Activated T-helper 2 cell treated with anti-CD3 and anti-CD28 coated beads, Interferon-gamma antibody, Interleukin-2, Interleukin-4, amounts not matched to agents 10 μg/mL and 5 μg/mL and 100 μg/mL, durations not matched to agents 14 hours and 24 hours and 36 hours (primary cell): Measurements from ENCODE around the gene USP12. TPM values are rescaled to one million over a fixed set of nuclear protein-coding genes. Genes with fewer than 3 reads are reported as not detected.
"Not testable (repeated sequence)": the region's sequence is repeated elsewhere in the genome, so short reads cannot be mapped to it uniquely, and the experiment has no call there.

Source experiments
- DNase-seq: peaks from one replicate; pipeline ENCODE4 v3.0.0; 2021; ENCODE audit warnings: low spot score
- H3K27ac Mint-ChIP-seq: one replicate; pipeline ENCODE4 v1.8.0; 2021; ENCODE audit warnings: mixed read lengths
- H3K27me3 Mint-ChIP-seq: one replicate; pipeline ENCODE4 v1.8.0; 2021; ENCODE audit warnings: low read depth, mixed read lengths
- H3K36me3 Mint-ChIP-seq: one replicate; pipeline ENCODE4 v1.8.0; 2021; ENCODE audit warnings: low read depth, mixed read lengths
- H3K4me1 Mint-ChIP-seq: one replicate; pipeline ENCODE4 v1.8.0; 2021; ENCODE audit warnings: low read depth, mixed read lengths
- H3K4me3 Mint-ChIP-seq: one replicate; pipeline ENCODE4 v1.8.0; 2021; ENCODE audit warnings: low read depth, mild to moderate bottlenecking, moderate library complexity, mixed read lengths
- H3K9me3 Mint-ChIP-seq: one replicate; pipeline ENCODE4 v1.8.0; 2021; ENCODE audit warnings: mixed read lengths
- intact Hi-C: fragments of 100-400 bp; cut with micrococcal nuclease; formaldehyde crosslinking; loops from one replicate; pipeline ENCODE4 v1.15.1; 2023
- total RNA-seq: library from RNA; stranded (reverse); gene quantifications from 2 replicates; pipeline ENCODE4 v1.2.3, GENCODE V29; 2022

USP12 gene
- 40.8 and 45.1 TPM in 2 replicates for total RNA-seq

- peak within 1 kb of the TSS; percentile 99 for H3K27ac Mint-ChIP-seq
- no peak for DNase-seq
- H3K4me1 Mint-ChIP-seq: peaks cover 53% of the 10 kb centered on the region
- H3K27me3 Mint-ChIP-seq: no peaks in the 10 kb centered on the region
- peak within 1 kb of the TSS; percentile 99 for H3K4me3 Mint-ChIP-seq
- peaks cover 4% of the 10 kb centered on the region for H3K36me3 Mint-ChIP-seq
- no peaks in the 10 kb centered on the region for H3K9me3 Mint-ChIP-seq
- intact Hi-C loops: loop anchor here (2.0 to 5.0 kb wide), 4 partner anchors 25 to 451 kb away; partner anchors contain the start of genes LNX2, POLR1D and RASL11A
Observed at GRCh38 chr13:27171244-27171826, at the start of gene USP12. TSS of gene USP12 (minus strand) at chr13:27171811. CDS start at chr13:27171639, 172 bp downstream.

- H3K4me1 Mint-ChIP-seq: no peaks in the 10 kb centered on the region
- DNase-seq: no peak
- no peak overlapping the region for H3K27ac Mint-ChIP-seq
- no peaks in the 10 kb centered on the region for H3K36me3 Mint-ChIP-seq
- H3K9me3 Mint-ChIP-seq: no peaks in the 10 kb centered on the region
- no peak overlapping the region for H3K4me3 Mint-ChIP-seq
- intact Hi-C loops: no loop called here
- peaks cover 6% of the 10 kb centered on the region for H3K27me3 Mint-ChIP-seq
Observed at GRCh38 chr13:27219611-27220010, 48.0 kb upstream of the USP12 start.

- intact Hi-C loops, H3K27ac Mint-ChIP-seq: not testable (repeated sequence)
Observed at GRCh38 chr13:27218861-27219260, 47.2 kb upstream of the USP12 start.

GRCh38 chr13:27217791-27218190 is 46.2 kb upstream of the USP12 start:
- H3K9me3 Mint-ChIP-seq, H3K4me3 Mint-ChIP-seq, H3K36me3 Mint-ChIP-seq, intact Hi-C loops, H3K27me3 Mint-ChIP-seq, DNase-seq, H3K4me1 Mint-ChIP-seq, H3K27ac Mint-ChIP-seq: not testable (repeated sequence)

More at GRCh38 chr13:27218861-27219260, 47.2 kb upstream of the USP12 start:
- not testable (repeated sequence) for H3K9me3 Mint-ChIP-seq, H3K4me1 Mint-ChIP-seq, H3K27me3 Mint-ChIP-seq, H3K4me3 Mint-ChIP-seq, H3K36me3 Mint-ChIP-seq, DNase-seq

- intact Hi-C loops, DNase-seq: not testable (repeated sequence)
Observed at GRCh38 chr13:27213386-27213785, 41.8 kb upstream of the USP12 start.

GRCh38 chr13:27211771-27212364 is 40.3 kb upstream of the USP12 start:
- peaks cover 3% of the 10 kb centered on the region for H3K9me3 Mint-ChIP-seq
- no peak overlapping the region for H3K27ac Mint-ChIP-seq
- no peaks in the 10 kb centered on the region for H3K36me3 Mint-ChIP-seq
- H3K4me1 Mint-ChIP-seq: no peaks in the 10 kb centered on the region
- no peak overlapping the region for H3K4me3 Mint-ChIP-seq
- DNase-seq: no peak
- no peaks in the 10 kb centered on the region for H3K27me3 Mint-ChIP-seq
- intact Hi-C loops: no loop called here

More at GRCh38 chr13:27213386-27213785, 41.8 kb upstream of the USP12 start:
- H3K4me3 Mint-ChIP-seq, H3K4me1 Mint-ChIP-seq, H3K27ac Mint-ChIP-seq, H3K36me3 Mint-ChIP-seq, H3K9me3 Mint-ChIP-seq, H3K27me3 Mint-ChIP-seq: not testable (repeated sequence)

- no peaks in the 10 kb centered on the region for H3K27me3 Mint-ChIP-seq
- intact Hi-C loops: no loop called here
- no peaks in the 10 kb centered on the region for H3K4me1 Mint-ChIP-seq
- DNase-seq: no peak
- H3K27ac Mint-ChIP-seq: no peak overlapping the region
- H3K9me3 Mint-ChIP-seq: peaks cover 3% of the 10 kb centered on the region
- H3K4me3 Mint-ChIP-seq: no peak overlapping the region
- no peaks in the 10 kb centered on the region for H3K36me3 Mint-ChIP-seq
Observed at GRCh38 chr13:27211271-27211670, 39.7 kb upstream of the USP12 start.

GRCh38 chr13:27208514-27208913 is 36.9 kb upstream of the USP12 start:
- Mint-ChIP-seq H3K36me3 (no peaks in the 10 kb centered on the region), H3K27ac (no peak overlapping the region), H3K4me3 (no peak overlapping the region), H3K4me1 (no peaks in the 10 kb centered on the region), H3K27me3 (no peaks in the 10 kb centered on the region), H3K9me3 (peaks cover 3% of the 10 kb centered on the region)
- intact Hi-C loops: no loop called here
- DNase-seq: no peak

GRCh38 chr13:27203854-27204253 is 32.2 kb upstream of the USP12 start:
- DNase-seq: no peak
- Mint-ChIP-seq H3K27me3 (no peaks in the 10 kb centered on the region), H3K4me1 (peaks cover 12% of the 10 kb centered on the region), H3K4me3 (no peak overlapping the region), H3K27ac (no peak overlapping the region), H3K9me3 (no peaks in the 10 kb centered on the region), H3K36me3 (no peaks in the 10 kb centered on the region)
- intact Hi-C loops: loop anchor here (5.0 kb wide), 1 partner anchor 48 kb away; the partner anchor contains the start of gene RPL21

- no peak for DNase-seq
- Mint-ChIP-seq H3K36me3 (no peaks in the 10 kb centered on the region), H3K9me3 (no peaks in the 10 kb centered on the region), H3K4me3 (no peak overlapping the region), H3K27ac (no peak overlapping the region), H3K27me3 (no peaks in the 10 kb centered on the region), H3K4me1 (peaks cover 12% of the 10 kb centered on the region)
- intact Hi-C loops: loop anchor here (5.0 kb wide), 1 partner anchor 49 kb away; the partner anchor contains the start of gene RPL21
Observed at GRCh38 chr13:27203186-27203585, 31.6 kb upstream of the USP12 start.

- no peaks in the 10 kb centered on the region for H3K9me3 Mint-ChIP-seq
- DNase-seq: no peak
- H3K27me3 Mint-ChIP-seq: no peaks in the 10 kb centered on the region
- no peak overlapping the region for H3K27ac Mint-ChIP-seq
- H3K4me3 Mint-ChIP-seq: no peak overlapping the region
- H3K4me1 Mint-ChIP-seq: peaks cover 12% of the 10 kb centered on the region
- intact Hi-C loops: loop anchor here (5.0 kb wide), 1 partner anchor 51 kb away; the partner anchor contains the start of gene RPL21
- H3K36me3 Mint-ChIP-seq: no peaks in the 10 kb centered on the region
Observed at GRCh38 chr13:27201661-27202060, 30.1 kb upstream of the USP12 start.

- no peaks in the 10 kb centered on the region for H3K36me3 Mint-ChIP-seq
- no peak for DNase-seq
- H3K4me3 Mint-ChIP-seq: no peak overlapping the region
- no peaks in the 10 kb centered on the region for H3K27me3 Mint-ChIP-seq
- peaks cover 16% of the 10 kb centered on the region for H3K4me1 Mint-ChIP-seq
- no peaks in the 10 kb centered on the region for H3K9me3 Mint-ChIP-seq
- intact Hi-C loops: loop anchor here (1.0 to 5.0 kb wide), 2 partner anchors 28 to 52 kb away; partner anchors contain the start of gene RPL21
- H3K27ac Mint-ChIP-seq: peak overlapping the region; percentile 42
Observed at GRCh38 chr13:27200413-27201070, 28.9 kb upstream of the USP12 start.

- H3K9me3 Mint-ChIP-seq: no peaks in the 10 kb centered on the region
- DNase-seq: no peak
- H3K27ac Mint-ChIP-seq: no peak overlapping the region
- no peak overlapping the region for H3K4me3 Mint-ChIP-seq
- peaks cover 24% of the 10 kb centered on the region for H3K4me1 Mint-ChIP-seq
- intact Hi-C loops: loop anchor here (1.0 to 5.0 kb wide), 2 partner anchors 27 to 53 kb away; partner anchors contain the start of gene RPL21
- no peaks in the 10 kb centered on the region for H3K27me3 Mint-ChIP-seq
- no peaks in the 10 kb centered on the region for H3K36me3 Mint-ChIP-seq
Observed at GRCh38 chr13:27199696-27200095, 28.1 kb upstream of the USP12 start.
